GM12878 (cell line): ENCODE results near the gene C10orf71.

Experiments
- ETV6 ChIP-seq, 2 experiments: fragments of 450-650 bp in 1 of 2; IDR thresholded peaks in 1 of 2; conservative IDR thresholded peaks in 1 of 2; 2 replicates each; pipeline ENCODE4 v1.6.1; 2014; ENCODE audit warnings: antibody characterized with exemption in 1 of 2, borderline replicate concordance in 1 of 2, low read depth in 1 of 2, mild to moderate bottlenecking in 1 of 2, moderate library complexity in 1 of 2
- EZH2 ChIP-seq: IDR thresholded peaks from 2 replicates; pipeline ENCODE4 v1.6.1; 2012; ENCODE audit warnings: low read depth, mild to moderate bottlenecking, control low read depth, inconsistent platforms, low read length, borderline replicate concordance; ENCODE audit not compliant: control insufficient read depth
- SP1 ChIP-seq: IDR thresholded peaks from one replicate; pipeline ENCODE4 v1.6.1; 2011; ENCODE audit warnings: low read depth, low read length
- TF ChIP-seq, protein P1 (sequence below), 3 experiments: IDR thresholded peaks in 2 of 3; conservative IDR thresholded peaks in 1 of 3; 2 replicates each; pipeline ENCODE4 v1.5.1; 2011; ENCODE audit warnings: low read depth in 3 of 3, low read length in 3 of 3, mild to moderate bottlenecking in 3 of 3, control low read depth in 2 of 3, moderate library complexity in 2 of 3, inconsistent platforms in 1 of 3, mixed read lengths in 1 of 3; ENCODE audit not compliant: control insufficient read depth in 2 of 3, insufficient read depth in 1 of 3; ENCODE audit errors: extremely low read depth in 1 of 3
- TF ChIP-seq, protein P2 (sequence below): IDR thresholded peaks from 2 replicates; pipeline ENCODE4 v1.6.1; 2011; ENCODE audit warnings: mild to moderate bottlenecking, low read depth, low read length, moderate library complexity; ENCODE audit not compliant: insufficient replicate concordance

DNA sequence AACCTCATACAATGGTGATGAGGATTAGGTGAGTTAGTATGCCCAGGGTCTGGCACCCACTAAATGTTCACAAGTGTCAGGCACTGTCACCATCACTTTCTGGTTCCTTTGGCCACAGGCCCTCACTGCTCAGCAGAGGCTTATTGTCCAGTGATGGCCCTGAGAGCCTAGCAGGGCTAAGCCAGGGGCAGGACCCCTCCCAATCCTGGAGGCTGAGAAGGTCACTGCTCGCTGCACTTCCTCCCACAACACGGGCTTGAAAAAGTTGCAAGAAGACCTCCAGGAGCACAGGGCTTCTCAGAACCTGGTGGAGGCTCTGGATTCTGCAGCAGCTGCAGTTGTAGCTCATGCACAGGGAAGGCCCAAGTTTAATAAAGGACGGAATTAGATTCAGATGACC is 48.9 kb downstream of the C10orf71 start:
- TF ChIP-seq EZH2 (no peak), SP1 (no peak), ETV6 (conservative IDR thresholded peaks at IDR 0.05 in 1 of 2, IDR thresholded peaks at IDR 0.05 in 1 of 2; ENCODE audit: borderline replicate concordance in 1 of 2, low read depth in 1 of 2) (no peak)
- TF ChIP-seq, protein P1, sequence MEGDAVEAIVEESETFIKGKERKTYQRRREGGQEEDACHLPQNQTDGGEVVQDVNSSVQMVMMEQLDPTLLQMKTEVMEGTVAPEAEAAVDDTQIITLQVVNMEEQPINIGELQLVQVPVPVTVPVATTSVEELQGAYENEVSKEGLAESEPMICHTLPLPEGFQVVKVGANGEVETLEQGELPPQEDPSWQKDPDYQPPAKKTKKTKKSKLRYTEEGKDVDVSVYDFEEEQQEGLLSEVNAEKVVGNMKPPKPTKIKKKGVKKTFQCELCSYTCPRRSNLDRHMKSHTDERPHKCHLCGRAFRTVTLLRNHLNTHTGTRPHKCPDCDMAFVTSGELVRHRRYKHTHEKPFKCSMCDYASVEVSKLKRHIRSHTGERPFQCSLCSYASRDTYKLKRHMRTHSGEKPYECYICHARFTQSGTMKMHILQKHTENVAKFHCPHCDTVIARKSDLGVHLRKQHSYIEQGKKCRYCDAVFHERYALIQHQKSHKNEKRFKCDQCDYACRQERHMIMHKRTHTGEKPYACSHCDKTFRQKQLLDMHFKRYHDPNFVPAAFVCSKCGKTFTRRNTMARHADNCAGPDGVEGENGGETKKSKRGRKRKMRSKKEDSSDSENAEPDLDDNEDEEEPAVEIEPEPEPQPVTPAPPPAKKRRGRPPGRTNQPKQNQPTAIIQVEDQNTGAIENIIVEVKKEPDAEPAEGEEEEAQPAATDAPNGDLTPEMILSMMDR (IDR thresholded peaks at IDR 0.05 in 2 of 3, conservative IDR thresholded peaks at IDR 0.05 in 1 of 3; ENCODE audit: control insufficient read depth in 2 of 3, extremely low read depth in 1 of 3, insufficient read depth in 1 of 3, low read depth in 3 of 3, low read length in 3 of 3), result no peak
- TF ChIP-seq, protein P2, sequence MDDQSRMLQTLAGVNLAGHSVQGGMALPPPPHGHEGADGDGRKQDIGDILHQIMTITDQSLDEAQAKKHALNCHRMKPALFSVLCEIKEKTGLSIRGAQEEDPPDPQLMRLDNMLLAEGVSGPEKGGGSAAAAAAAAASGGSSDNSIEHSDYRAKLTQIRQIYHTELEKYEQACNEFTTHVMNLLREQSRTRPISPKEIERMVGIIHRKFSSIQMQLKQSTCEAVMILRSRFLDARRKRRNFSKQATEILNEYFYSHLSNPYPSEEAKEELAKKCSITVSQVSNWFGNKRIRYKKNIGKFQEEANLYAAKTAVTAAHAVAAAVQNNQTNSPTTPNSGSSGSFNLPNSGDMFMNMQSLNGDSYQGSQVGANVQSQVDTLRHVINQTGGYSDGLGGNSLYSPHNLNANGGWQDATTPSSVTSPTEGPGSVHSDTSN, result no peak
